GOT3 (cell line): ENCODE data around the gene ITGB8.

Source experiments
- DNase-seq: peaks from one replicate; lab custom pipeline; 2025; ENCODE audit warnings: mixed read lengths; lab: John Stamatoyannopoulos, UW

The ITGB8 gene

GRCh38 chr7:20307901-20308300 is 22.8 kb upstream of the ITGB8 start:
- no peak for DNase-seq

- no peak for DNase-seq
Measured at GRCh38 chr7:20310301-20310700, 20.4 kb upstream of the ITGB8 start.

- DNase-seq, result no peak
Measured at GRCh38 chr7:20310963-20311742, 19.5 kb upstream of the ITGB8 start.

- no peak for DNase-seq
Measured at GRCh38 chr7:20311743-20312042, 19.0 kb upstream of the ITGB8 start.

- DNase-seq, result no peak
Measured at GRCh38 chr7:20312562-20312961, 18.1 kb upstream of the ITGB8 start.

- no peak for DNase-seq
Measured at GRCh38 chr7:20313626-20314025, 17.1 kb upstream of the ITGB8 start.

GRCh38 chr7:20314198-20314597 is 16.5 kb upstream of the ITGB8 start:
- no peak for DNase-seq

- DNase-seq, result no peak
Measured at GRCh38 chr7:20316706-20317105, 14.0 kb upstream of the ITGB8 start.

GRCh38 chr7:20317413-20317812 is 13.3 kb upstream of the ITGB8 start:
- DNase-seq, result no peak

- no peak for DNase-seq
Measured at GRCh38 chr7:20318933-20319332, 11.8 kb upstream of the ITGB8 start.

GRCh38 chr7:20320322-20320721 is 10.4 kb upstream of the ITGB8 start:
- DNase-seq, result no peak

- DNase-seq, result no peak
Measured at GRCh38 chr7:20320786-20321185, 9.9 kb upstream of the ITGB8 start.

- DNase-seq, result no peak
Measured at GRCh38 chr7:20323595-20323994, 7.1 kb upstream of the ITGB8 start.

GRCh38 chr7:20326342-20326741 is 4.4 kb upstream of the ITGB8 start:
- DNase-seq, result no peak

- DNase-seq, result no peak
Measured at GRCh38 chr7:20327055-20327454, 3.6 kb upstream of the ITGB8 start.

GRCh38 chr7:20328027-20328426 is 2.7 kb upstream of the ITGB8 start:
- no peak for DNase-seq

- no peak for DNase-seq
Measured at GRCh38 chr7:20328692-20329091, 2.0 kb upstream of the ITGB8 start.

- DNase-seq, result peak; percentile 60
Measured at GRCh38 chr7:20329389-20330238, 1.1 kb upstream of the ITGB8 start.

- peak; percentile 93 for DNase-seq
Measured at GRCh38 chr7:20330928-20331909, 519 bp downstream of the ITGB8 start.

- no peak for DNase-seq
Measured at GRCh38 chr7:20331910-20332813, 1.5 kb downstream of the ITGB8 start.

GRCh38 chr7:20338285-20338684 is 7.6 kb downstream of the ITGB8 start:
- no peak for DNase-seq
